HepG2 (cell line): ENCODE measurements around the gene SEMA6B. TPM values are rescaled to one million over a fixed set of nuclear protein-coding genes. Genes with fewer than 3 reads are reported as not detected.
A peak's percentile ranks its signal among the peaks of the same experiment; 100 is the strongest.

Experiments used
- AKAP8 ChIP-seq: sonication (generic); formaldehyde crosslinking; IDR thresholded peaks from 2 replicates; pipeline ENCODE4 v1.5.1; 2020; ENCODE audit warnings: mild to moderate bottlenecking, missing genetic modification reagents
- ARNT2 ChIP-seq: sonication (generic); formaldehyde crosslinking; IDR thresholded peaks from 2 replicates; pipeline ENCODE4 v1.8.0; 2022; ENCODE audit warnings: mild to moderate bottlenecking, low read depth, missing genetic modification reagents, moderate library complexity
- CERS6 ChIP-seq: sonication (generic); formaldehyde crosslinking; IDR thresholded peaks from 2 replicates; pipeline ENCODE4 v1.5.0; 2020; ENCODE audit warnings: missing genetic modification reagents
- IKZF1 ChIP-seq: fragments of 450-650 bp; IDR thresholded peaks from 2 replicates; pipeline ENCODE4 v1.7.1; 2016
- IKZF5 ChIP-seq: IDR thresholded peaks from 2 replicates; pipeline ENCODE4 v1.6.1; 2018; ENCODE audit warnings: missing genetic modification reagents, mild to moderate bottlenecking, missing compliant biosample characterization
- NAIF1 ChIP-seq: sonication (generic); formaldehyde crosslinking; IDR thresholded peaks from 2 replicates; pipeline ENCODE4 v1.5.0; 2020; ENCODE audit warnings: mild to moderate bottlenecking, missing genetic modification reagents, borderline replicate concordance
- NCOA5 ChIP-seq: sonication (generic); formaldehyde crosslinking; IDR thresholded peaks from 2 replicates; pipeline ENCODE4 v1.4.0; 2020; ENCODE audit warnings: missing genetic modification reagents
- PCBP1 ChIP-seq: fragments of 200-400 bp; formaldehyde crosslinking; IDR thresholded peaks from 2 replicates; pipeline ENCODE4 v1.6.1; 2017; ENCODE audit warnings: mild to moderate bottlenecking, low read depth, low read length, borderline replicate concordance
- PITX1 ChIP-seq: sonication (generic); formaldehyde crosslinking; IDR thresholded peaks from 2 replicates; pipeline ENCODE4 v1.5.1; 2020; ENCODE audit warnings: mild to moderate bottlenecking, missing genetic modification reagents
- POLR2A ChIP-seq, 2 experiments: IDR thresholded peaks; 2 replicates each; pipeline ENCODE4 v1.6.1; 2011; ENCODE audit warnings: low read depth in 2 of 2, low read length in 2 of 2, mild to moderate bottlenecking in 1 of 2, moderate library complexity in 1 of 2; ENCODE audit not compliant: insufficient read depth in 1 of 2
- RCOR2 ChIP-seq: IDR thresholded peaks from 2 replicates; pipeline ENCODE4 v1.6.1; 2016; ENCODE audit warnings: missing biosample characterization, missing genetic modification reagents
- SCMH1 ChIP-seq: sonication (generic); formaldehyde crosslinking; IDR thresholded peaks from 2 replicates; pipeline ENCODE4 v1.9.0; 2021; ENCODE audit warnings: missing genetic modification reagents, mild to moderate bottlenecking, borderline replicate concordance
- SP5 ChIP-seq: IDR thresholded peaks from 2 replicates; pipeline ENCODE4 v1.6.1; 2016; ENCODE audit warnings: low read depth, borderline replicate concordance
- TFE3 ChIP-seq: IDR thresholded peaks from 2 replicates; pipeline ENCODE4 v1.6.1; 2016
- ZFY ChIP-seq: sonication (generic); formaldehyde crosslinking; IDR thresholded peaks from 2 replicates; pipeline ENCODE4 v1.4.0; 2020; ENCODE audit warnings: missing genetic modification reagents
- ZHX2 ChIP-seq, 2 experiments: sonication (generic) in 1 of 2; formaldehyde crosslinking in 1 of 2; IDR thresholded peaks; 2 replicates each; pipeline versions ENCODE4 v1.6.1 to v1.9.0; 2014 to 2022; ENCODE audit warnings: antibody characterized with exemption in 1 of 2, borderline replicate concordance in 1 of 2, inconsistent platforms in 1 of 2, low read depth in 1 of 2, missing genetic modification reagents in 1 of 2
- ZNF367 ChIP-seq: sonication (generic); formaldehyde crosslinking; IDR thresholded peaks from 2 replicates; pipeline ENCODE4 v1.4.0; 2020; ENCODE audit warnings: missing genetic modification reagents, borderline replicate concordance
- ZNF510 ChIP-seq: sonication (generic); formaldehyde crosslinking; IDR thresholded peaks from 2 replicates; pipeline ENCODE4 v1.4.0; 2020; ENCODE audit warnings: low read depth, mild to moderate bottlenecking, missing genetic modification reagents
- ZNF556 ChIP-seq: sonication (generic); formaldehyde crosslinking; IDR thresholded peaks from 2 replicates; pipeline ENCODE4 v1.4.0; 2020; ENCODE audit warnings: mild to moderate bottlenecking, missing genetic modification reagents, borderline replicate concordance
- ZNF747 ChIP-seq: sonication (generic); formaldehyde crosslinking; IDR thresholded peaks from 2 replicates; pipeline ENCODE4 v1.8.1; 2023; ENCODE audit warnings: missing genetic modification reagents, mild to moderate bottlenecking, borderline replicate concordance
- ZZZ3 ChIP-seq: sonication (generic); formaldehyde crosslinking; IDR thresholded peaks from 2 replicates; pipeline ENCODE4 v1.4.0; 2020; ENCODE audit warnings: missing genetic modification reagents, mild to moderate bottlenecking, borderline replicate concordance
- polyA plus RNA-seq, 8 experiments: library from polyadenylated mRNA; depleted of rRNA in 3 of 8; stranded (reverse) in 7 of 8; unstranded in 1 of 8; fragments of >200 nt; fragmentation: Illumina TruSeq in 4 of 8; extraction: Trizol in 4 of 8; gene quantifications; 2 replicates each; pipeline versions ENCODE4 v1.2.1 to v1.2.3, GENCODE V29; 2011 to 2016; ENCODE audit warnings: low read depth in 4 of 8, missing spikeins in 1 of 8, mixed read lengths in 1 of 8; ENCODE audit not compliant: insufficient read depth in 1 of 8
- total RNA-seq, 5 experiments: library from RNA; depleted of rRNA; stranded (reverse); fragments of >200 nt; fragmentation: Illumina TruSeq; extraction: Trizol; gene quantifications; 2 replicates each; pipeline ENCODE4 v1.2.3, GENCODE V29; 2016; ENCODE audit warnings: low read depth in 1 of 5

SEMA6B gene
- total and polyA plus RNA-seq, 2 of the 13 experiments (the other 11 are each of a cell fraction or from before 2014, with no cell fraction given): 45.5 to 67.1 TPM

- TF ChIP-seq CERS6 (CRISPR knock-in tag) (no peak), NCOA5 (CRISPR knock-in tag) (no peak), ZFY (CRISPR knock-in tag) (peak; percentile 57), PITX1 (CRISPR knock-in tag) (no peak), NAIF1 (CRISPR knock-in tag) (no peak), AKAP8 (CRISPR knock-in tag) (peak; percentile 73; the same call in 1 of the 2 replicates), PCBP1 (no peak), RCOR2 (CRISPR knock-in tag) (no peak), ARNT2 (CRISPR knock-in tag) (peak; percentile 85), ZNF556 (CRISPR knock-in tag) (no peak), SP5 (CRISPR knock-in tag) (peak; percentile 89), TFE3 (CRISPR knock-in tag) (peak; percentile 74), ZHX2 (IDR thresholded peaks at IDR 0.05; ENCODE audit: low read depth) (no peak), ZHX2 (CRISPR knock-in tag; IDR thresholded peaks at IDR 0.05; ENCODE audit: borderline replicate concordance) (no peak), ZNF747 (CRISPR knock-in tag) (no peak), ZNF510 (CRISPR knock-in tag) (no peak), POLR2A (IDR thresholded peaks at IDR 0.05; ENCODE audit: insufficient read depth in 1 of 2, low read depth in 2 of 2, low read length in 2 of 2) (no peak), ZZZ3 (CRISPR knock-in tag) (no peak), SCMH1 (CRISPR knock-in tag) (no peak), ZNF367 (CRISPR knock-in tag) (no peak; the same call in 1 of the 2 replicates), IKZF5 (peak; percentile 89), IKZF1 (no peak)
Observed at GRCh38 chr19:4531562-4532165, 27.8 kb downstream of the SEMA6B start (continued).
